Measurements from ENCODE around the gene SDK2.
A peak's percentile ranks its signal among the peaks of the same experiment; 100 is the strongest.

The SDK2 gene

DNA sequence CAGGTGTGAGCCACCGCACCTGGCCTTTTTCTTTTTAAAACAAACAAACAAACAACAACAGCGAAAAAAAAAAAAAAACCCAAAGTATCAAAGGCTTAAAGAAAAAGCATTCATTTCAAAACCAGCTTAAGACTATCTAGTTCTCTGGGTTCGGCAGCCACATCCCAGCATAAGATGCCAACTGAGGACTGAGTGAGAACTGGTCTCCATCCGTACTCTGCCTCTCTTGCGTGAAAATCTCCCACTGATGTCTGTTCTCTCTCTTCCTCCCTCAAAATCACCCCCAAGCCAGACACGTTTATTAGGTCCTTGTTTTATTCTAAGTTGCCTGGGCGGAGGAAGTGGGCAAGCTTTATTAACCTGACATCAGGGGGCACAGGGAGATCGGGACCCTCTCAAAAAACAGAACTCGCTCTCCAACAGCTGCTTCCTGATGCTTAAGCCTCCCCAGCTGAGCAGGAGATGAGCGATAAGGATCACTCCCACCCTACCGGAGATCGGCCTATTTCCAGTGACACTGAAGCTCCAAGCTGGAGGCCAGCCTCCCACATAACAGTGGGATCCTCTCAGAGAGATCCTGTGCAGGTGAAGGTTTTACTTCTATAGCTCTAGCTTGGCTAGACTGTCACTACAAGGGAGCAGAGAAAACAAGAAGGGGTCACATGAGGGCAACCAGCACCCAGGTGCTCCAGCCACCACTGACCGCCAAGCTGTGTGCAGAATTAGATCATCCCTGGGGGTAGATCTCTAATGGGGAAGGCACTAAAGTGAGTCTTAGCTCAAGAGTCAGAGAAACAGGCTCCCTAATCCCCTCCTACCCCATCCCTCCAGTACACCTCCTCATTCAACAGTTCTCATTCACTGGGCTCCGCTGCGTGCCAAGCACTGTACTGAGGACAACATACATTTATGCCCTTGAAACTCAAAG lies 346.0 kb downstream of the SDK2 start:
- DNase-seq (ENCODE audit: low read depth), result no peak
- no peak for TF ChIP-seq CTCF (IDR thresholded peaks at IDR 0.05; ENCODE audit: insufficient read depth, low read depth, low read length, missing control alignments)
- H3K4me3 ChIP-seq (ENCODE audit: low read length), result no peak overlapping the region

- no peak for TF ChIP-seq CTCF (IDR thresholded peaks at IDR 0.05; ENCODE audit: insufficient read depth, low read depth, low read length, missing control alignments)
- no peak overlapping the region for H3K4me3 ChIP-seq (ENCODE audit: low read length)
- DNase-seq (ENCODE audit: low read depth), result peak; percentile 87
Measured at GRCh38 chr17:73293480-73293911, 350.7 kb downstream of the SDK2 start.

GRCh38 chr17:73293031-73293430 lies 351.2 kb downstream of the SDK2 start:
- no peak for TF ChIP-seq CTCF (IDR thresholded peaks at IDR 0.05; ENCODE audit: insufficient read depth, low read depth, low read length, missing control alignments)
- no peak overlapping the region for H3K4me3 ChIP-seq (ENCODE audit: low read length)
- peak; percentile 40 for DNase-seq (ENCODE audit: low read depth)

DNA sequence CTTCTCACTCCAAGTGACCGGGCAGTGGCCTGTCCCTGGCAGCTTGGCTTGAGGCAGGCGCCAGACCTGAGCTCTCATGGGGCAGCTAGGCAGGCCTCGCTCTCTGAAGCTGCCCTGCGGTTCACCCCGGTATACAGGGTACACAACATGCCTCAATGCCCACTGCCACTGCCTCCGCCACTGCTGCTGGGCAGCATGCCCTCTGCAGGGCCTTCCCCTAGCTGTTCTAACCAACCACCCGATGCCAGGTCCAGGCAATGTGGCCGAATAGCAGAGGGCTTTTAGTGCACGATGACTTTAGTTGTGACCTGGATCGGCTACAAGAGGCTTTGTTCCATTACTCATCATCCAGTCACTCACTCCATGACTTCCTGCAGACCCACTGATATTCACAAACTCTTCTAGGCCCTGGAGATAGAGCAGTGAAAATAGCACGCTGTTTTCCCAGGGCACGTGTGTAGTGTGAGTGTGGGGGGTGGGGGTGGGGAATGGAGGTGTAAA lies 352.2 kb downstream of the SDK2 start:
- DNase-seq (ENCODE audit: low read depth), result peak; percentile 57
- no peak for TF ChIP-seq CTCF (IDR thresholded peaks at IDR 0.05; ENCODE audit: insufficient read depth, low read depth, low read length, missing control alignments)
- no peak overlapping the region for H3K4me3 ChIP-seq (ENCODE audit: low read length)

DNA sequence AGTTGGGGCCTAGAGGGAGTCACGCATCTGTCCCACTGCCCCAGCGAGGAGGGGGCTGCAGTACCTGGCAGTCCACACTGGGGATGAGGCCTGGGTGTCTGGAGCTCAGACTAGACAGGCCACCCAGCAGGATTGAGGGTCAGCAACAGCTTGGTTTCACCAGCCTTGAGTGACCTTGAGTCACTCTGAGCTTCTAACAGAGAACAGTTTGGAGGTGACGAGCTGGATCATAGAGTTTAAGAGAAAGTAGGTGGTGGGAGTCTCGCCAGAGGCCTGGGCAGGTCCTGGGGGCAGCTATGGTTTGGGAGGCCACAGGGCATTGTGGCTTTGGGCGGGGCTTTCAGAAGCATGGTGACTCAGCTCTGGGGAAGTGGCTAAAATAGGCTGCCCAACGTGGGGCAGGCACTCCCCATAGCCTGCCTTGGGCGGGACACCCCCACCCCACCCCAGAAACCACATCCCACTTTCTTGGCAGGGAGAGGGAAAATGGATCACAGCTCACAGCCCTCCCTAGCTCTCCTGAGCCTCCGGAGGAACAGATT lies 352.9 kb downstream of the SDK2 start:
- peak; percentile 72 for DNase-seq (ENCODE audit: low read depth)
- TF ChIP-seq CTCF (IDR thresholded peaks at IDR 0.05; ENCODE audit: insufficient read depth, low read depth, low read length, missing control alignments), result no peak
- H3K4me3 ChIP-seq (ENCODE audit: low read length), result no peak overlapping the region

- DNase-seq (ENCODE audit: low read depth), result peak; percentile 37
- no peak overlapping the region for H3K4me3 ChIP-seq (ENCODE audit: low read length)
- no peak for TF ChIP-seq CTCF (IDR thresholded peaks at IDR 0.05; ENCODE audit: insufficient read depth, low read depth, low read length, missing control alignments)
Measured at GRCh38 chr17:73290399-73291259, 353.6 kb downstream of the SDK2 start.

All from epithelial cell of esophagus (primary cell).